Raji (cell line): ENCODE results near the gene HAND1.

ENCODE experiments used
- POLR2A ChIP-seq: IDR thresholded peaks from 2 replicates; pipeline ENCODE4 v1.6.1; 2011; ENCODE audit warnings: low read depth, low read length, control low read depth; ENCODE audit not compliant: insufficient read depth

The HAND1 gene

DNA sequence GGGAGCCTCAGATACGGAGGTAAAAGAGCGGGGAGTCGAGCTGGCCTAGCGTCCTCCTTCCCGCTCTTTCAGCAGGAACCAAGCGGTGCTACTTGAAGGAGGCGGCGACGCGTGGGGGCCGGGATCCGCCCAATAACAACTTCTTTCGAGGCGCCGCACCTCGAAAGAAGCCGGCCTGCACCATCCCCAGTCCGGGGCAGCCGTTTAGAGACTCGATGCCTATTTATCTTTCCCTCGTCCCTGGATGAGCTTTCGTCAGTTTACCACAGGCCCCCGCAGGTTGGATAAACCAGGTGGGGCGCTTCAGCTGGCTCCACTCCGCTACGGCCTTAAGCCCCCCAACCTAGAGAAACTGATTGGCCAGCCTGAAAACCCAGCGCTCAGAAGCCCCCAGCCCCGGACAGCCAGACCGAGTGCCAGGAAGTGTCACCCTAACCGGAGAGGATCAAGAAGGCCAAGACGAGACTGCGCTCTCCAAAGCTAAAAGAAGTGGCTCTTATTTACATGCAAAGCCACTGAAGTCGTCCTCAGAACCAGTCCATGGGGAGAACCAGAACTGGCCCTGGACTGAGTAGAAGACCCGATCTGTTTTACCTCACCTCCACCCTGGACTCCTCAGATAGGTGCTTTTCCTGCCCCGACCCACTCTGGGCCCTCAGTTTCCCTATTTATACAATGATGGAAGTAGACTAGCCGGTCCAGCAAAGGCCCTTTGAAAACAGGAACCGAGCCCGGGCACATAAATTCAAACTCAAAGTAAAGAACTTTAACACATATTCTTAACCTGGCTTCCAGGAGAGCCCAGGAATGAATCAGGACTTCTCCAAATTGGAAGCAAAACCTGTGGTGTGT is 1.4 kb downstream of the HAND1 start:
- no peak for TF ChIP-seq POLR2A

DNA sequence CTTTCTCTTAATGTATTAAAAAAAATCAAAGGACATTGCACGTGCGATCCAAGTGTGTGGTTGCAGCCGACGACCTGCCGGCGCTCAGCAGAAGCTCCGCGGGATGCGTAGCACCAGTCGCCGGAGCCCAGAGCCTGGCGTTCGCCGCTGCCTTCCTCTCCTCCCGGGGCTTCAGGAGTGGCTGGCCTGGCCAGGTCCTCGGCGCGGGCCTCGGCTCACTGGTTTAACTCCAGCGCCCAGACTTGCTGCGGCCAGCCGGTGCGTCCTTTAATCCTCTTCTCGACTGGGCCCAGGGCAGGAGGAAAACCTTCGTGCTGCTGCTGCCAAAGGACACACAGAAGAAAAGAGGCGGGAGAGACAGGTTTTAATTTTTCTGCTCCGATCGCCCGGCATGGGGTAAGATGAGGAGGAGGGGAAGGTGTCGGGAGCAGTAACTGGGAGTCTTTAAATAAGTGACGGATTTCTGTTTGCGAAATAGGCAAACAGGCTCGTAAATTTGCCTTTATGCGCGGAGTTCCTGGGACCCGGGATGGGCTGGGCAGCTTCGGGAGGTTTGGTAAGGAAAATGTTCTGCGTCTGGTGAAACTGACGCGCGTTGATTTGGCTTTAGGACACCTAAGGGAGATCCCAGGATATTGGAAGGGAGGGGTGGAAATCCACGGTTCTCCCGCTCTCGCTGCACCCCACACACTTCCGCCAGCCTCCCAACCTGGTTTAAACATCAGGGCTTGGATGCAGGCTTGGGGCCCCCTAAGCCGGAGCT is 2.3 kb downstream of the HAND1 start:
- no peak for TF ChIP-seq POLR2A

DNA sequence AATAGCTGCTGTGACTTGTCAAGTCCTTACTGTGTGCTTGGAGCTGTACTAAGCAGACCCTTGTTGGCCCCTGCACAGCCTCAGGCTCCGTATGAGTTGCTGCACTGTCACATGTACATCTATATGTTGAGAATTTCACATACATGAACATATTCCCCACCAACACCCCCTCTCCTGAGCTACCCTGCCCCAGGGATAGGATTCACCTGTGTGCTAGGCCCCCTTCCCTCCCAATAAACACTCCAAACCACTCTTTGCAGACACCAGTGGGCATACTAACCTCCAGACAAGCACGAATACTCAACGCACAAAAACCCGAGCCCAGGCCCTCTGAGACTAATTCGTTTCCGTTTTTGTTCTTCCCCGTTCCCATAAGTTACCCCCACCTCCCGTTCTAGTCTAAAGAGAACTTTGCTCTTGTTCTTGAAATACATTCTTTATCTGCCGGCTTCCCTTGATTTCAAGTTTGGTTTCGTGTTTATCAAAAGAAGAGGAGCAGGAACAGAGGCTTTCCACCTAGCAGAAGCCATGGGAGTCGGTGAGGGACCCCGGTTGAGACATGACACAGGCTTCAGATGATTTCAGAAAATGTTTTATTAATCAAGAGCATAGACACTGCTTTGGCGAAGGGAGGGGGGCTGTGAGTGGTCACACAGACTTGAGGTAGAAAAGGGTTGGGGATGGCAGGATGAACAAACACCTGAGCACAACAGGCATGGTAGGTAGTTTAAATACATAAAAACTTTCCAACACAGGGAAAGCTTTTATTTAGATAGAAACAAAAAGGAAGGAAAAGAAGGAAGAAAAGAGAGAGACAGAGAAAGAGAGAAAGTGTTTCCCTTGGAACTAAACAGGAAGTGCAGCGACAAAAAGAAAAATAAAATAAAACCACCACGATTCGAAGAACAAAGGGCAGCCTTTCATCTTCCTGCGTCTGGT is 3.4 kb downstream of the HAND1 start:
- TF ChIP-seq POLR2A = no peak

DNA sequence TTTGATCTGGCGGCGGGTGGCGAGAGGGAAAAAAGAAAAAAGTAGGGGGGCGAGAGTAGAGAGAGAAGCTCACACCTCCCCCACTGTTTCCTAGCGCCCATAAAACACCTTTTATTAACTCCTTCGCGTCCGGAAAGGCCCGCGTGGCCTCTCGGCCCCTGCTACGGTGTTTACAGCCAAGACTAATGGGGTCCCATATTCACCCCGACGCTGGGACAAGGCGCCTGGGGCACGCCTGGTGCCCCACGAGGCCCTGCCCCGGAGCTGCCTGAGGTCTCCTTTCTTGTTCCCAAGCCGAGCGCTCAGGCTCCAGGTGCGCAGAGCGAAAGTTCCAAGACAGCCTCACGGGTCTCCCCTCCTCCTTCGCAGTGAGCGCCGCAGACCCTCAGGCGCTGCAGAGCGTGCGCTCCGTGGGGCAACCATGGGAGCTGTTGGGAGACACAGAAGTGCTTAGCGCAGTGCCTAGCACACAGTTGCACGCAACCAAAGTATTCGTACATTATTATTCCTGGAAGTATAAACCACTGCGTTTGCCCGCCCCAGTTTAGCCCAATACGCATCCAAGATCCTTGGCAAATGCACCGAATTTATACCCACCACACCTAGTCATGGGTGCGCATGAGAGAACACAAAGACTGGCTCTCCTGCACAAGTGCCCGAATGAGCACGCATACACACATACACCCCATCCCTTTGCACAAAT is 4.3 kb downstream of the HAND1 start:
- TF ChIP-seq POLR2A = no peak

DNA sequence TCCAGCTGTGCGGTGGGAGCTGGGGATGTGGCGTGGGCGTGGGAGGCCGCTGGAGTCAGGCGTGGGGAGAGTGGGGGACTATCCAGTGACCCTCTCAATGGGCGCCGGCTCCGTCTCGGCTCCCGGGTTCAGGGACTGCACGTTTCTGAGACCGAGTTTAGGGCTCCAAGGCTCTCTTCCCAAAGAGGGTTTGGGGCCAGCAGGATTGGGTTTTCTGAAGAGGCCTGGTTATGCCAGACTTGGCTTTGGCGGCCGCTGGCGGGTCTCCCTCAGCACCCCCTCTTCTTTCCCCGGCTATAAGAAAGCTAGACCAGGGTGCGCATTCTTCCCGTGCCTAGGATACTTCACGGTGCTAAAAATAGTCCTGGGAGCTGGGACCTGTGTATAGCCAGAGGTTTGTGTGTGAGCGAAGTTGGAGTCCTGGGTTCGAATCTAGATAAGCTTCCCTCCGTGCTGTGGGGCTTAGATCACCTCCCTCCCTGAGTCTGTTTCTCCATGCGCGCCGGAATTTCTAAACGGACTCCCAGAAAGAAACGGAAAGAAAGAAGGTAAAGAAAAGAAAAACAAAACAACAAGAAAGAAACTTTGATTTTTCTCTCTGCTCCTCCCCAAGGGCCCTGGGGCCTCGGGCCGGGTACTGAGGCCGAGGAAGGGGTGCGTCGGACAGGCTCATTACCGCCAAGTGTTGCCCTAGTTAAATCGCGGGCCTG is 5.0 kb downstream of the HAND1 start:
- no peak for TF ChIP-seq POLR2A

DNA sequence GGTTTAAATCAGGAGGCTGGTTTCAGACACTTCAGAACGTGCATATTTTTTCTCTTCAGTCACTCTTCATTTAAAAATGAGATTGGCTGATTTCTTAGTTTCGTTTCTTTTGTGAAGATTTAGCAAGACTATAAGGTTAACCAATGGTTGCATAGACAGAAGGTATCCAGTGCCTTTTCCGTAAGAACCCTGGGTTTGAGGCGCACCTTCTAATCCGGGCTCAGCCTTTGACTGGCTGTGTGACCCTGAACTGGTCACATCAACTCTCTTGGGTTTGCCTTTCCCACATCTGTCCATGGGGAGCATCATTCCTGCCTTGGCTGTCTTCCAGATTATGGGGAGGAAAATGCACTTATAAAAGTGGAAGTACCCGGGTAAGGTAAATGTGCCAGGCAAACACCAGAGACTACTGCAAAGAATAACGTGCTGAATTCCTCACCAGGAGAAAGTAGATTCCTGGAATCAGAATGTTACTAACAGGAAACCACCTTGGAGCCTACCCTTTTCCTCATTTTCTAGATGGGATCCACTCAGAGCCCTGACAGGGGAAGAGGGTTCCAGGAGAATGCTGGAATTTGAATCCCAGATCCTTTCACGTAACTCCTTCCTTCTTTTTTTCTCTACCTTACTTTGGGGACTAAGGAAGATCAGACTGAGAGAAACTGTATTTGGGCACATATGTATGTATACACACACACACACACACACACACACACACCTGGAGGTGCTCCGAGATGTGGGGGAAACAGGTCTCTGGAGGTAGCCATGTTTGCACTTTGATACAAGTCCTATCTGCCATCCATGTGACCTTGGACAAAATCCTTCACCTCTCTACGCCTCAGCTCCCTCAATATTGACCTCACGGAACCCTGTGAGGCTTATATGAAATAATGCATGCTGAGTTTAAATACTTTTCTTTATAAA is 6.8 kb downstream of the HAND1 start:
- no peak for TF ChIP-seq POLR2A

DNA sequence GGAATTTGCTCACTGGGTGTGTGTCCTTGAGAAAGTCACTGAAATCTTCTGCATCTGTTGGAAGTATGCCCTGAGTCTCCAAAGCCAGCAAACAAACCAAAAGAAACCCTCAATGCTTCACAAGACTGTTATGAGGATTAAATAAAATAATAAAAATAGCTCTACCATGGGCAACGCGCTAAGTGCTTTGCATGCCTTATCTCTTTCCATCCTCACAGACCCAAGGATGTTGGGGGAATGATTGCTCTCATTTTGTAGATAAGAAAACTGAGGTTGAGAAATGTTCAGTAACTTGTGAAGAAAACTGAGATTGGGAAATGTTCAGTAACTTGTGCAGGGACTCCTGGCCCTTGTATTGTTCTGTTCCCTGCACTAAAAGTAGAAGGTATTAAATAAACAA is 7.9 kb downstream of the HAND1 start:
- no peak for TF ChIP-seq POLR2A

DNA sequence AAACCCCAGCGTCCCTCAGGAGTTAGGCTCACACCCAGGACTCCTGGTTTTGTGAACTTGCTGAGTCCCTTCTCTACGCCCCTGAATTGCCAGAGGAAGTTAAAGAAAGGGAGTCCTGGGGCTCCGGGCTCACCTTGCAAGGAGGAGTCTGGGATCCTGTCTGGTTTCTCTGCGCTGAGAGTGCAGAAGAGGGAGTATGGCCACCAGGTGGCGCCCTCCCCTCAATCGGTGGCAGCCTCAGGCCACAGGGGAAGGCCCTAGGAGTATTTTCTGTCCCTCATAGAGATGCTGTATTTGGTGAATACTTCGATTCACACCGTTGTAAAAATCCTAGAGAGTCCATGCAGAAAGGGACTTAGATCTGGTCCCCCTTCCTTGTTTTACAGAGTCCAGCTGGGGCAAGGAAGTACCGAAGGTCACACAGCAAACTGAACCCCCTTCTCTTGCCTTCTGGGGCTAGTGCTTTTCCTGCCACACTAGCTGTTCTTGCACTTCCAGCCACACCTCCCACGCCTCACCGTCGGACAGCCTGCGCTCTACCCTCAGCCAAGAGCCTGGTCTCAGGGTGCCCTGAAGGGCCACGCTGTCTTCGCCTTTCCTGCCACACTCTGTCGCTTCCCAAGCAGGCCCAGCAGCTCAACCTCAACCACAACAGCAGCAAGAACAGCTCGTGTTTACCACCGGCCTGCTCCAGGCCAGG is 10.2 kb downstream of the HAND1 start:
- no peak for TF ChIP-seq POLR2A

DNA sequence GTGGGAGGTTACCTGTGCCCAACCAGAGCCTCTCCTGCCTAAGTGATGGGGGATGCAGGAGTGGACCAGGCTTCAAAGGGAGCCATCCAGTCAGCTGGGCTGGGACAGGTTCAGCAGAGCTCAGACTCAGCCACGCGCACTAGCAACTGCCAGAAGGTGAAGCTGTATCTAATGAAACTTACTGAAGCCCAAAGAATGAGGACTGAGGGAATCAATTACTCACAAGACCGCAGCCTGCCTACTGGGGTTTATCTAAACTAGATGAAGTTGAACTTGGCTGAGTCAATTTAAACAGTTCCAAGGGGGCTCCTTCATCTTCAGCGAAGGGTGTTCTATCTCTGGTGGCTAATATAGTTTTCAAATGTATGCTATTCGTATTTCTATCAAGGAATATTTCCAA is 11.4 kb downstream of the HAND1 start:
- TF ChIP-seq POLR2A = no peak

DNA sequence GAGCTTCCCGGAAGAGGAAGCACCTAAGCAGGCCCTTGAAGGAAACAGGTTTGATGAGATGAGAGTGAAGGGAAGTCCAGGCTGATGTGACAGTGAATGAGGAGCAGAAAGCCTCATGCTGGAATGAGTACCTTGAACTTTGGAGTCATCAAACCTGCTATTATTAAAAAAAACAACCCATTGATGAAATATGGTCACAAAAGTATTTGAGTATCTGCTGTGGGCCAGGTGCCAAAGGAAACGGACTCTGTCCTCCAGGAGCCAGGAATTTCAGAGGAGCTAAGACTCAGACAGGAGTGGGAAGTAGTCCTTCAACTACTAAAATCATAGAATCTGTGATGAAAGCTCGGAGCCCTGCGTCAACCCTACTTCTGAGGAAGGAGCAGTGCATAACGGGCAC is 11.9 kb downstream of the HAND1 start:
- TF ChIP-seq POLR2A = no peak

DNA sequence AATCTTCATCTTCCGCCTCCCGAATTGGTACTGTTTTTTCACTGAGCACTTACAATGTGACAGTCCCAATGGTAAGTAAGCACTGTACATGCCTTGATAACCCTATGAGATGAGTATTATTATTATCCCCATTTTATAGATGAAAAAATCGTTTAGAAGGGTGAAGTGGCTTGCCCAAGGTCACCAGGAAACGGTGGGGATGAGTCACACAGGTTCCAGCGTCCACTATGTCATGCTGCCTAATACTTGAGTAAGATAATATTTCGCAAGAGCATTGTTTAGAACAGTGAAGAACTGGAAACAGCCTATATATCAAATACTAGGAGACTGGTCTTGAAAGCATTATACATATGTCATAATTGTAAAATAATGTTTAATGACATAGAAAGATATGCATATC is 12.9 kb downstream of the HAND1 start:
- no peak for TF ChIP-seq POLR2A

DNA sequence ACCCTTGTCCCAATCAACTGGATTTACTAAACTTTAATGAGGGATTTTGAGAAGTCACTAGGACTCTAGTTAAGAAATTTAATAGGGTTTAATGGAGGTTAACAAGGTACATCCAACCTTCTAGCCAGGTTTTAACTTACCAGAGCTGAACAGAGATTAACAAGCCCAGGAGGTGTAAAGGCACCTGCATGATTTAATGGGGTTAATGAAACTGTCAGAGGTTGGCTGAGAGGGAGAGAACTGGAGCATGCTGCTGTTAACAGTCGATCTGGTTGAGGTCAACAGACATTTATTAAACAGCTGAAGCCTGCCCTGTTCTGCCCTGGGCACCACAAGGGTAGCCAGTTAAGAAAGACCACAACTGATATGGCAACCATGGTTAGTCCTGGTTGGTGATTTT is 13.6 kb downstream of the HAND1 start:
- TF ChIP-seq POLR2A = no peak
